Forelimb muscle (tissue), 1 donor: ENCODE results near the gene OPRL1. TPM values are rescaled to one million over a fixed set of nuclear protein-coding genes. Genes with fewer than 3 reads are reported as not detected.
"Not testable (repeated sequence)": the region's sequence is repeated elsewhere in the genome, so short reads cannot be mapped to it uniquely, and the experiment has no call there.

Experiments
- DNase-seq: peaks from one replicate; pipeline ENCODE4 v3.0.0-alpha.2; 2013; ENCODE audit warnings: low read depth
- polyA plus RNA-seq: library from polyadenylated mRNA; unstranded; fragments of 120-200 nt; gene quantifications from one replicate; pipeline ENCODE4 v1.2.1, GENCODE V29; 2013; ENCODE audit not compliant: insufficient read length

OPRL1 gene
- polyA plus RNA-seq, 1 donor, result 1.1 TPM

DNA sequence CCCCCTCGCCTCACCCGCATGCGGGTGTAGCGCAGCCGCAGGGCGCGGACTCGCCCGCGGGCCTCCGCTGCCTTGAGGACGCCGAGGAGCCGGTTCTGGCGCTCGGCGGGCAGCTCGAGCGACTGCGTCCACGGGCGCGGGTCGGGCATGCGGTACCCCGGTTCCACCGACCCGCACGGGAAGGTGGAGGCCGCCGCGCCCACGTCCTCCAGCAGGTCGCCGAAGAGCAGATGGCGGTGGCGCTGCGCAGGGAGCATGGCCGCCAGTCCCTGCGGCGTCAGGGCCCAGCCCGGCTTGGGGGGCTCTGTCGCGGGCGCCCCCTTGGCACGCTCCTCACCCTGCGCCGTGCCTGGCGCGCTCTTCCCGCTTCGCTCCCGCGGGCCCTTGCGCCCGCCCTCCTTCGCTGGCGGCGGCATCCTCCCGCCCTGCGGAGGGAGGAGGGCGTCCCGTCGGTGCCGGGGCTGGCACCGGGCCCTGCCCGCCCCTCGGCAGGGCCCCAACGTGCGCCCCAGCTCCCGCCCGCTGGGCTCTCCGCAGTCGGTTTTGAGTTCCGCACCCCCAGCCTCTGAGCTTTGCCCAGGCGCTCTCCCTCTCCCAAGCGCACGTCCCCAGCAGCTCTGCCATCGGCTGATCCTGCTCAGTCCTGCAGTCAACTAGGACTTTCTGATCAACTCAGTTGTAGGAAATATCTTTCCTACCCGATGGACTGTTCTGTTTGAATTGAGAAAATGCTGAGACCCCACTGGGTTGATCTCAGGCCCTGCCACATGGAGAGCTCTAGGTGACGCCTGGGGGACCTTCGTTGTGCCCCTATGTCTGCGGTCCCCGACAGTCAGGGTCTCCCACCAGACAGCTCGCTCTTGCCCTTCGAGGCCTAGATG is 4.2 kb downstream of the OPRL1 start, which contains the start of gene LKAAEAR1:
LKAAEAR1 (minus strand) TSS at position 595 of the 881 bp plus-strand sequence; CDS start at position 416, 179 bp downstream.
- no peak for DNase-seq

DNA sequence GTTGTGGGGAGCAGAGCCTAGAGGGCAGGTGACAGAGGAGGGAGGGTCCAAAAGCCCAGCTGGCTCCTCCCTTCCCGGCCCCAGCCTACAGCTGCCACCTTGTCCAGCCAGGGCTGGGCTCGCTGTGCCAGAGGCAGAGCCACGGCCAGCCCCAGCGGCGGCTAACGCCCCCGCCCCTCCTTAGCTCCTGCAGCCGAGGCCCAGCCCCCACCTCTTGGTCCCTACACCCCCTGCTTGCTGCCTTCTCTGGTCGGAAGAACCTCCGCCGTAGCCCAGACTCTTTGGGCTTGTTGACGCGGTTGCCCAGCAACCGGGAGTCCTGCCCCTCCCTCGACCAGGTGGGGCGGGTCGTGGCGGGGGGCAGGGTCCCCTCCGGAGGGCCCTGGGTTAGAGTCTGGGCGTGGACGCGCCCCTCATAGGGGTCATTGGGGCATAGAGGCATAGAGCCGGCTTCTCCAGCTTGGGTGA is 4.8 kb downstream of the OPRL1 start:
- no peak for DNase-seq

DNA sequence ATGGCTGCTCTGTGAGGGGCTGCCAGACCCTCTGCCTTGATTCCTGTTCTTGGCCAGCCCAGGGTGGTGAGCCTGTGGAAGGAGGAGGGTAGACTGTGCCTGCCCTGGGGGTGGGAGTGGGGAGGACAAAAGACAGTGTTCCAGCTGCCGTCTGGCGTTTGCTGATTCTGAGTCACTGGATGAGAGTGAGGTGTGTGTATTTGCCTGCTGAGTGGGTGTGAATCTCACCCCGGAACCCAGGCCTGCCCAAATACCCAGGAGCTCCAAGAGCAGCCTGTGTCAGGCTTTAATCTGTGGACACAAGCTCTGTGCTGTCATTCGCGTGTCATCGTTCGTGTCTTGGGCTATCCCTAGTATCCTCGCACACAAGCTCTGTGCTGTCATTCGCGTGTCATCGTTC is 6.9 kb downstream of the OPRL1 start:
- no peak for DNase-seq

DNA sequence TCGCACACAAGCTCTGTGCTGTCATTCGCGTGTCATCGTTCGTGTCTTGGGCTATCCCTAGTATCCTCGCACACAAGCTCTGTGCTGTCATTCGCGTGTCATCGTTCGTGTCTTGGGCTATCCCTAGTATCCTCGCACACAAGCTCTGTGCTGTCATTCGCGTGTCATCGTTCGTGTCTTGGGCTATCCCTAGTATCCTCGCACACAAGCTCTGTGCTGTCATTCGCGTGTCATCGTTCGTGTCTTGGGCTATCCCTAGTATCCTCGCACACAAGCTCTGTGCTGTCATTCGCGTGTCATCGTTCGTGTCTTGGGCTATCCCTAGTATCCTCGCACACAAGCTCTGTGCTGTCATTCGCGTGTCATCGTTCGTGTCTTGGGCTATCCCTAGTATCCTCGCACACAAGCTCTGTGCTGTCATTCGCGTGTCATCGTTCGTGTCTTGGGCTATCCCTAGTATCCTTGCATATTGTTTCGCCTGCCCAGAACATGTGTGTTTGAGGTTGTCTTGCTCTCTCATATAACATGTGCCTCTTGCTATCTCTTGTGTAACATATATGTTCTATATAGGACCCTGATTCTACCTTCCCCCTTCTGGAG is 7.4 kb downstream of the OPRL1 start:
- not testable (repeated sequence) for DNase-seq

DNA sequence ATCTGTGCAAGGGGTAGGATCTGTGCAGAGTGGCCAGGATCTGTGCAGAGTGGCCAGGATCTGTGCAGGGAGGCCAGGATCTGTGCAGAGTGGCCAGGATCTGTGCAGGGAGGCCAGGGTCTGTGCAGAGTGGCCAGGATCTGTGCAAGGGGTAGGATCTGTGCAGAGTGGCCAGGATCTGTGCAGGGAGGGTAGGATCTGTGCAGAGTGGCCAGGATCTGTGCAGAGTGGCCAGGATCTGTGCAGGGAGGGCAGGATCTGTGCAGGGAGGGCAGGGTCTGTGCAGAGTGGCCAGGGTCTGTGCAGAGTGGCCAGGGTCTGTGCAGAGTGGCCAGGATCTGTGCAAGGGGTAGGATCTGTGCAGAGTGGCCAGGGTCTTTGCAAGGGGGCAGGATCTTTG is 8.7 kb downstream of the OPRL1 start:
- DNase-seq, result not testable (repeated sequence)

DNA sequence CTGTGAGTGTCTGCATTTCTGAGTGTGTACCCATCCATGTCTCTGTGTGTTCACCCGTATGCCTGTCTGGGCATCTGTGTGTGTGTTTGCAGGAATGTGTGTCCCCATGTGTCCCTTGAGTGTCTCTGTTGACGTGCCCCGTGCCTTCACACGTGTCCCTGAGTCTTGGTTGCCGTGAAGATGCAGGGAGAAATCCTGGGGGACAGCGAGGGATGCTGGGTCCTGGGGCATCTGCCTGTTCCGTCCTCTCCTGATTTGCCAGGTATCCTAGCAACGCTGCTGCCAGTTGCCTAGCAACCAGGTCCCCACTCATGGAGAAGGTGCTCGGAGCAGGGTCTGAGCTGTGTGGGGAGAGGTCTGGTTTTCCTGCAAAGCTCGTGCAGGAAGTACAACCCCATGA is 10.3 kb downstream of the OPRL1 start:
- DNase-seq, result no peak

DNA sequence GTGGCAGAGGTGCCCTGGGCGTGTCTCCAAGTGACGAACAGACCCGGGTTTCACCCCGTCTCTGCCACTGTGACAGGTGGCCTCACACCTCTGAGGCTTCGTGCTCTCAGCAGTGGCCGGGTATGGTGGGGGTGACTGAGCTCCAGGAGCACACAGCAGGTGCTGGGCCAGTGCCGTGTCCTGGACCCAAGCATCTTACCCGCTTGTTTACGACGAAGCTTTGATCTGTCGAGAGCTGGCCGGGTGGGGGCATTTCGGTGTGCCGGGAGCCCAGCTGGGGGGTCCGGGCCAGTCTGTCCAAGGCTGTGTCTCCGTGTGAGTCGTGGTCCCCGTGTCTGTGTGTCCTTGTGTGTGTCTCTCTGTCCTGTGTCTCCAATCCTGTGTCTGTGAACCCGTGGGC is 11.5 kb downstream of the OPRL1 start:
- no peak for DNase-seq

DNA sequence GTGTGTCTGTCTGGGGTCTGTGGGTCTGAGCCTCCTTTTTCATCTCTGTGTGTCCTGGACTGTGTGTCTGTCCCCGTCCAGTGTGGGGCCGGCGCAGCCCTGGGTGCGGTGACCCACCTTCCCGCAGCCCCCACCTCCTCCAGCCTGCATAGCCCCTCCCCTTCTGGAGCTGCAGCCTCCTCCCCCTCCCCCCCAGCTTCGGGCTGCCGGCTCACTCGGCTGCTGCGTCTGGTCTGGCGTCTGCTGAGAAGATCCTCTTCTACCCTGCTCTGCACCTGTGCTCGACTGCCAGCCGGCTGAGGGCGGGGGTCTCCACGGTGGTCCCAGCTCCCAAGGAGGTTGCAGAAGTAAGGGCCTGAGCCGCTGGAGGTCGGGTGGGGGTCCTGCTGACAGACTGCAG is 11.9 kb downstream of the OPRL1 start:
- no peak for DNase-seq

DNA sequence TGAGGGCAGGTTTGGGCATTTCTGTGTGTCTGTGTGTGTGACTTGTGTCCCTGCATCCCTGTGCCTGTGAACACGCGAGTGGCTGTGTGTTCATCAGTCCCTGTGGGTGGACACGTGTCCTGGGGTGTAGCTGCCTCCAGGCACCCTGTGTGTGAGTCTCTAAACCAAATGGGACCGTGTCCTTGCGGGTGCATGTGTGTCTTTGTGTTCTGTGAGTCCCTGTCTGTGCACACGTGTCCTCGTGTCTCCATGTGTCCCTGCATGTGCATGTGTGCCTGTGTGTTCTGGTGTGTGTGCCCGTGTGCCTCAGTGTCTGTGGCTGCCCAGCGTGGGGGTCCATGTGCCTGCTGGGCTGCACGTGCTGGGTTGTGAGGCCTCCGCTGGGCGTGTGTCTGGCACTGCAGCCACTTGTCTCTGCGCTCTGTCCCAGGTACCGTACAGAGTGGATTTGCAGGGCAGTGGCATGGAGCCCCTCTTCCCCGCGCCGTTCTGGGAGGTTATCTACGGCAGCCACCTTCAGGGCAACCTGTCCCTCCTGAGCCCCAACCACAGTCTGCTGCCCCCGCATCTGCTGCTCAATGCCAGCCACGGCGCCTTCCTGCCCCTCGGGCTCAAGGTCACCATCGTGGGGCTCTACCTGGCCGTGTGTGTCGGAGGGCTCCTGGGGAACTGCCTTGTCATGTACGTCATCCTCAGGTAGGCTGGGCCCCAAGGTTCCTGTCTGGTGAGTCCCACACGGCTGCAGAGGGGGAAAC is 12.6 kb downstream of the OPRL1 start:
- no peak for DNase-seq

DNA sequence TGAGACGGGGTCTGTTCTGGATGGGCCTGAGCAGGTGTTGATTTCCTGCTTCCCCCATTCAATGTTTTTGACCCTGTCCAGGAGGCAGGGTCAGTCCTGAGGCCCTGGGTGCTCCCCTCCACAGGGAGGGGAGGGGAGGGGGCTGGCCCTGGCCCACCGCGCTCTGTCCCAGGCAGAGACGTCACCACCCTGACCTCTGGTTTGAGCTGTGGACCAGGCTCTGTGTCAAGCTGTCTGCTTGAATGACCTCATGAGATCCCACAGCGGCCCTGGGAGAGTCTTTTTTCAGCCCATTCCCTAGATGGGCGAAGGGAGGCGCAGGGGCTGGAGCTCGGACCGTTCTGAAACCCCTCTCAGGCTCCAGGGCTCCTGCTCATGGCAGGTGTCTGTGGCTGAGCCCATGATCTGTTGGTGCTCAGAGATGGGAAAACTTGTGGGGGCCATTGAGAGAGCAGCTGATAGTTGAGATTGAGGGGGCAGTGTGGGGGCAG is 13.2 kb downstream of the OPRL1 start:
- no peak for DNase-seq

DNA sequence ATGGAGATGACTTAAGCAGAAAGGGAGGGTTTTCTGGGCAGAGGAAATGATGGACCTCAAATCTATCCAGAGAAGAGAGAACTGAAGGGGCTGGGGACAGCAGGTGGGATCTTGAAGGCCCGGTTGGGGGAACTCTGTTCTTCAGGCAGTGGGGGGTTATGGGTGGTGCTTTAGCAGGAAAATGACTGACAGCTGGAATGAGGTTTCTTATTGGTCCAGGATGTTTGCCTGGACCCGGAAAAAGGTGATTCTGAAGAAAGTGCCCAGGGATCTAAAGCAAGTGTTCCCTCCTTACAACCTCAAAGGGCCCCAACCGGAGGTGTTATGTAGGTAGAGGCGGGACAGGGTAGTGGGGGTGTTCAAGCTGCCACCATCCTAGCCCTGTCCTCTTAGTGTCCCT is 15.6 kb downstream of the OPRL1 start:
- no peak for DNase-seq

DNA sequence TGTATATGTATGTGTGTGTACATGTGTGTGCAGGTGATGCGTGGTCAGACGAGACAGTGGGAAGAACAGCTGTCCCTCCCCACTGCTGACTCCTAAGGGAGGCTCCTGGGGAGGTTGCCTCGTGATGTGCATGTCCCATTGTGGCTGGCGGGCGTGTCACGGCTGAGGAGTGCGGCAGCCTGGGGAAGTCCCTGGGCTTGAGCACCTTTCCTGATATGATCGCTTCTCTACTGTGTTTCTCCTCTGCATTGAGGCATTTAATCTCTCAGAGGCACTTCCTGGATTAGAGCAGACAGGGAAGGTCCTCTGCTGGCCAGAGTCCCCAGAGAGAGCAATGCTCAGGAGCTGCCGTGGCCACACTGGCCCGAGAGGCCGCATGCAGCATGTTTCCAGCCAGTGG is 16.0 kb downstream of the OPRL1 start:
- DNase-seq, result no peak

DNA sequence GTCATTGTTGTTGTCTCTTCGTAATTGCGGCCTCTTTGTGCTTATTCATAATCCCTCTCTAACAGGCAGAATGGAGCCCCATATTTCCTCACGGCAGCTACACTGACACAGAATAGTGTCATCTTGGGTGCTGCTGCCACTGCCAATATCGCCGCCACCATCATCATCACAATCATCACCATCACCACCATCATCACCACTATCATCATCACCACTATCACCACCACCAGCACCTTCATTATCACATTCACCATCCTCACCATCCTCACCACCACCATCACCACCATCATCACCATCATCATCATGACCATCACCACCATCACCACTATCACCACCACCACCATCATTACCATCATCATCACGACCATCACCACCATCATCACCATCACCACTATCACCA is 16.7 kb downstream of the OPRL1 start:
- no peak for DNase-seq

DNA sequence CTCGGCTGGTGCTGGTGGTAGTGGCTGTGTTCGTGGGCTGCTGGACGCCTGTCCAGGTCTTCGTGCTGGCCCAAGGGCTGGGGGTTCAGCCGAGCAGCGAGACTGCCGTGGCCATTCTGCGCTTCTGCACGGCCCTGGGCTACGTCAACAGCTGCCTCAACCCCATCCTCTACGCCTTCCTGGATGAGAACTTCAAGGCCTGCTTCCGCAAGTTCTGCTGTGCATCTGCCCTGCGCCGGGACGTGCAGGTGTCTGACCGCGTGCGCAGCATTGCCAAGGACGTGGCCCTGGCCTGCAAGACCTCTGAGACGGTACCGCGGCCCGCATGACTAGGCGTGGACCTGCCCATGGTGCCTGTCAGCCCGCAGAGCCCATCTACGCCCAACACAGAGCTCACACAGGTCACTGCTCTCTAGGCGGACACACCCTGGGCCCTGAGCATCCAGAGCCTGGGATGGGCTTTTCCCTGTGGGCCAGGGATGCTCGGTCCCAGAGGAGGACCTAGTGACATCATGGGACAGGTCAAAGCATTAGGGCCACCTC is 18.7 kb downstream of the OPRL1 start:
- DNase-seq, result no peak

DNA sequence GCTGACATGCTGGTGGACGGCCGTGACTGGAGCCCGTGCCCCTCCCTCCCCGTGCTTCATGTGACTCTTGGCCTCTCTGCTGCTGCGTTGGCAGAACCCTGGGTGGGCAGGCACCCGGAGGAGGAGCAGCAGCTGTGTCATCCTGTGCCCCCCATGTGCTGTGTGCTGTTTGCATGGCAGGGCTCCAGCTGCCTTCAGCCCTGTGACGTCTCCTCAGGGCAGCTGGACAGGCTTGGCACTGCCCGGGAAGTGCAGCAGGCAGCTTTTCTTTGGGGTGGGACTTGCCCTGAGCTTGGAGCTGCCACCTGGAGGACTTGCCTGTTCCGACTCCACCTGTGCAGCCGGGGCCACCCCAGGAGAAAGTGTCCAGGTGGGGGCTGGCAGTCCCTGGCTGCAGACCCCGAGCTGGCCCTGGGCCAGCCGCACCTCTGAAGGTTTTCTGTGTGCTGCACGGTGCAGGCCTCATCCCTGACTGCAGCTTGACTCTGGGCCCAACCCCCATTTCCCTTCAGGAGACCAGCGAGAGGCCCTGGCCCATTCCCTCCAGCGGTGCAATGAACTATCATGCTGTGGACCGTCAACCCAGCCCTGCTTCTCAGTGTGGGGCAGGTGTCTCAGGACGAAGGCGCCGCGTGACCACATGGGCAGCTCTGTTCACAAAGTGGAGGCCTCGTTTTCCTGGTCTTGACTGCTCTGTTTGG is 19.4 kb downstream of the OPRL1 start:
- no peak for DNase-seq

DNA sequence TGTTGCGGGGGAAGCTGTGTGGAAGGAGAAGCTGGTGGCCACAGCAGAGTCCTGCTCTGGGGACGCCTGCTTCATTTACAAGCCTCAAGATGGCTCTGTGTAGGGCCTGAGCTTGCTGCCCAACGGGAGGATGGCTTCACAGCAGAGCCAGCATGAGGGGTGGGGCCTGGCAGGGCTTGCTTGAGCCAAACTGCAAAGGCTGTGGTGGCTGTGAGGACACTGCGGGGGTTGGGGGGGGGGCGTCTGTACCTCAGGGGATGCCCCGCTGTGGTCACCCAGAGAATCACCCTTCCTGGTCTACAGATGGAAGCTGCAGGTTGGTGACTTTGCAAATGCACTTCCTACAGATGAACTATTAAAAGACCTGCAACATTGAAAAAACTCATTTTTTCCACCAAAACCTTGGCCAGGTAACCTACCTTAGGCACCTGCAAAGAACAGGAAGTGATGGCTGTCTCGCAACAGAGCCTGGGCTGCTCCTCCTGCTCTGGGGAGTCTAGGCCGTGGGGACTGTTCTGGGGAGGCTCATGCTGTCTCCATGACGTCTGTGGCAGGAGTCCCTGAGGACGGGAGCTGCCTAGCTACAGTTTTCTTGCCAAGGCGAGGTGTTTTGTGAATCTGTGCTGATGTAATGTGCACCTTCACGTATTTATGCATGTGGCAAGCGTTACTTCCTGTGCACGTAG is 20.1 kb downstream of the OPRL1 start:
- DNase-seq, result no peak

DNA sequence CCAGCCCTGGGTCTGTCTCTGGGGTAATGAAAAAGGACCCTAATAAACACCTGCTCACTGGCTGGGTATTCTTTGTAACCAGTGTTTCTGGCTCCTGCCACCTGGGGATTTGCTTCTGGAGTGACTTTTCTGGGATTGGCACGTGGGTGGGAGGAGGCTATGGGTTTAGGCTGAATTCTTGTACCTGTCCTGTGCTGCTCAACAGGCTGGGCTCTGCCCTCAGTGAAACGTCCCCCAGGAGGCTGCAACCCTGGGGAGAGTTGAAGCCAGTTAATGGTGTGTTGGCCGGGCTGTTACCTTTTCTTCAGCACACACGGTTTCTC is 20.6 kb downstream of the OPRL1 start:
- no peak for DNase-seq

DNA sequence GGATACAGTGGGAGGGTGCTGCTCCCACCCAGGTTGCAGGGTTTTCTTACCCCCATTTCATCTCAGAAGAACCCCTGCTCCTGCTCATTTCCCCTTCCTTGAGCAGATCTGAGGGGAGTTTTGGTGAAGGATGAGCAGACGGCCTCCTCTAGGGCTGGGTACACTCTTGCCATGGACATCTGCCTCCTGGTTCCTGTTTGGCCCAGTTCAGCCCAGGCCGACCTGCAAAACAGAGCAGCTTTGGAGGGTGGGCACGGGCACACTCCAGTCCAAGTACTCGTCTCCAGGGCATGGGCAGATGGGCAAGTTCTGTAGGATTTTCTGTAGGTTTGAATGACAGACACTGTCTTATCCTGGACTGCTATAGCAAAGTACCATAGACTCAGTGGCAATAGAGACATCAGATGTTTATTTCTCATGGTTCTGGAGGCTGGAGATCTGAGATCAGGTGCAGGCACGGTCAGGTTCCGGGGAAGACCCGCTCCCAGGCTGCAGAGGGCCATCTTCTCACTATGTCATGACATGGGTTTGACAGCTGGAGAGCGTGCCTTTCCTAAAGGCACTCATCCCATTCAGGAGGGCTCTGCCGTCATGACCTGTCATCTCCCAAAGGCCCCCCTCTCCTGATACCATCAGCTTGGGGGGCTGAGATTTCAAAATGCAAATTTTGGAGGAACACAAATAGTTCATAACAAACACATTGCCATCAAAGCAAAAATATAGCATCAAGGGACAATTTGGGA is 21.2 kb downstream of the OPRL1 start:
- no peak for DNase-seq

DNA sequence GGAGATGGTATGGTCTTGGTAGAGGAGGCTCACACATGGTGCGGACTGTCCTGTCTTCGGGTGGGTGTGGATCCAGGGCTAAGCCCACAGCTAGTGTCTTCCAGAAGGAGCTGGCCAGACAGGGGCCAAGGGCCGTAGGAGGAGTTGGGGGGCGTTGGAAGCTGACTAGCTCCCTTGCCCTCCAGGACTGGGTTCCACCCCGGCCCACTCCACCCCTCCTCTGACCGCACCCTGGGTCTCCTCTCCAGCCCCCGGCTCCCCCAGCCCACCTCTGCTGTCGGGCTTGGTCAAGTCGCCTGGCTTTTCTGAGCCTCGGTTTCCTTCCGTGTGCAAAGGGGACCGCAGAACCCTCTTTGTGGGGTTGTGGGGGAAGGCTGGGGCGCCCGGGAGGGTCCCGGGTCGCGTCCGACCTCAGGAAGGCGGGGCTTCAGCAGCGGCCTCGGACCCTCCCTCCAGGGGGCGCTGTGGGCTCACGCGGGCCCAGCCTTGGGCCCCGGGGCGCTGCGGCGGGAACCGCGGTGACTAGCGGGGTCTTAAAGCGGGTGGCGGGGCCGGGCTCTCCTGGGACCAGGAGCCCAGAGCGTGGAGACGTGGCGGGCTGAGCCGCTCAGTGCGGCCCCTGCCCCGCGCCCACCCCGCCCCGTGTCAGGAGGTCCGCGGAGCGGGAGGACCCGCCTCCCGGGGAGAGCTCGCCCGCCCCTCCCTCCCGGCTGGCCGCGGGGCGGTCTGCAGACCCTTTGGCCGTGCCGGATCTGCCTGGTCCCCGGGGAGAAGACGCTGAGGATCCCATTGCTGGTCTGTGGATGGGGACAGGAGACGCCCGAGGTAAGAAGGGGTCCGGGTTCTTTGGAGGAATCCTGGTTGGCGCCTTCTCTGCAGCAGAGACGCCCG is 22.1 kb downstream of the OPRL1 start:
- DNase-seq, result no peak
